Kidney (tissue), 22 donors: Measurements from ENCODE around the gene TMEM150B. TPM values are rescaled to one million over a fixed set of nuclear protein-coding genes. Genes with fewer than 3 reads are reported as not detected.

Experiments used
- DNase-seq, 5 donors: peaks; one replicate each; pipeline ENCODE4 v3.0.0-alpha.2; 2013 to 2020
- FAIRE-seq: peaks from 2 replicates; lab custom pipeline; 2012; peaks lifted over from hg19 to GRCh38; lab: Jason Lieb, UNC
- H3K27ac ChIP-seq, 2 donors: one replicate each; pipeline ENCODE4 v1.7.0; 2013; ENCODE audit warnings: low read depth in 2 of 2, low read length in 2 of 2, inconsistent platforms in 1 of 2
- H3K27me3 ChIP-seq: one replicate; pipeline ENCODE4 v1.7.1; 2013; ENCODE audit warnings: low read length, inconsistent platforms; ENCODE audit not compliant: control insufficient read depth, insufficient read depth
- H3K36me3 ChIP-seq, 3 donors: one replicate each; pipeline versions ENCODE4 v1.7.0 to v1.7.1; 2013; ENCODE audit warnings: low read length in 3 of 3, control low read depth in 1 of 3, inconsistent platforms in 1 of 3; ENCODE audit not compliant: insufficient read depth in 3 of 3, control insufficient read depth in 2 of 3
- H3K4me1 ChIP-seq, 3 donors: one replicate each; pipeline versions ENCODE4 v1.7.0 to v1.7.1; 2013; ENCODE audit warnings: low read length in 3 of 3, inconsistent platforms in 1 of 3, low read depth in 1 of 3; ENCODE audit not compliant: control insufficient read depth in 2 of 3, insufficient read depth in 2 of 3
- H3K4me3 ChIP-seq, 3 donors: one replicate each; pipeline versions ENCODE4 v1.7.0 to v1.8.1; 2013; ENCODE audit warnings: low read length in 3 of 3, control low read depth in 1 of 3, inconsistent platforms in 1 of 3
- H3K9ac ChIP-seq, 3 donors: one replicate each; pipeline versions ENCODE4 v1.7.0 to v1.7.1; 2013; ENCODE audit warnings: low read length in 3 of 3, control low read depth in 1 of 3, inconsistent platforms in 1 of 3
- H3K9me3 ChIP-seq, 3 donors: one replicate each; pipeline versions ENCODE4 v1.7.0 to v1.7.1; 2013; ENCODE audit warnings: low read length in 3 of 3, control low read depth in 1 of 3, inconsistent platforms in 1 of 3; ENCODE audit not compliant: control insufficient read depth in 2 of 3, insufficient read depth in 1 of 3
- CTCF ChIP-seq: IDR thresholded peaks from 3 replicates; pipeline ENCODE4 v1.5.1; 2012; ENCODE audit warnings: mild to moderate bottlenecking, moderate library complexity, borderline replicate concordance; ENCODE audit not compliant: insufficient read depth; ENCODE audit errors: extremely low read depth
- intact Hi-C: fragments of 100-400 bp; cut with DNase I; formaldehyde crosslinking; loops from one replicate; pipeline ENCODE4 v1.11.1; 2022
- long read RNA-seq, 10 donors: library from polyadenylated mRNA in 1 of 10; unstranded in 1 of 10; transcript quantifications; one replicate each; pipeline ENCODE4 v2.0.0 and lab custom pipeline, GENCODE V29; 2021 to 2026
- polyA plus RNA-seq: library from polyadenylated mRNA; stranded (reverse); fragments of 350-450 nt; fragmentation: Illumina TruSeq; extraction: RNeasy Lipid Tissue Mini Kit (QIAGEN cat#74804); gene quantifications from one replicate; pipeline ENCODE4 v1.2.3, GENCODE V29; 2014; ENCODE audit warnings: low read depth, low replicate concordance; ENCODE audit not compliant: insufficient read depth
- total RNA-seq: library from RNA; stranded (reverse); fragmentation: NEBNext Ultra II Directional; extraction: Animal tissue kit (Norgen Biotek cat#: 25700); gene quantifications from one replicate; pipeline ENCODE4 v1.2.1, GENCODE V29; 2021
- donor health status: control.
- donor health status: control.
- donor health status: control.
- donor health status: control.
- donor health status: control.
- donor health status: DM: yes; HTN: yes; CAD: no.
- donor health status: Normal renal cell carcinoma (clear cell type).

The TMEM150B gene
- total RNA-seq, result 3.6 TPM
- polyA plus RNA-seq, result 5.4 TPM
- long read RNA-seq, donor 1, result 0 reads
- long read RNA-seq, donor 2, result 0 reads
- long read RNA-seq, donor 3, result 0 reads
- long read RNA-seq, donor 4, result 0 reads
- long read RNA-seq, donor 5, result 0 reads
- long read RNA-seq, donor 6, result 0 reads
- long read RNA-seq, donor 7, result 0 reads
- long read RNA-seq, donor 8, result 0 reads
- long read RNA-seq, donor 9, result 0 reads
- long read RNA-seq, donor 10, partial matches to known transcripts, result 12 of 12 reads
- long read RNA-seq, donor 10, other reads (novel, unspliced or antisense), result 0 of 12 reads

- Histone ChIP-seq H3K36me3 (no peaks in the 10 kb centered on the region), H3K9ac (no peak within 1 kb of the TSS), H3K27me3 (no peaks in the 10 kb centered on the region), H3K9me3 (no peaks in the 10 kb centered on the region), H3K4me1 (no peaks in the 10 kb centered on the region), H3K27ac (no peak within 1 kb of the TSS), H3K4me3 (no peak within 1 kb of the TSS)
- TF ChIP-seq CTCF, result no peak
- FAIRE-seq (no peak), DNase-seq (no peak)
- intact Hi-C loops, result no loop called here
Measured at GRCh38 chr19:55325172-55325571, at the start of gene TMEM150B. TSS of gene TMEM150B (minus strand) at chr19:55325341. CDS start at chr19:55321036, 4,305 bp downstream.

GRCh38 chr19:55373993-55374757 lies 49.0 kb upstream of the TMEM150B start:
- intact Hi-C loops, result no loop called here
- Histone ChIP-seq H3K27me3 (peaks cover 9% of the 10 kb centered on the region), H3K36me3 (no peaks in the 10 kb centered on the region), H3K9ac (no peak overlapping the region), H3K27ac (peak overlapping the region in 1 of 2 donors; percentile 28), H3K4me1 (no peaks in the 10 kb centered on the region), H3K9me3 (no peaks in the 10 kb centered on the region), H3K4me3 (no peak overlapping the region)
- peak in 2 of 5 donors; percentile 46 to 79 for DNase-seq
- TF ChIP-seq CTCF, result no peak
- no peak for FAIRE-seq

GRCh38 chr19:55373306-55373992 lies 48.3 kb upstream of the TMEM150B start:
- Histone ChIP-seq H3K27ac (no peak overlapping the region), H3K27me3 (peaks cover 9% of the 10 kb centered on the region), H3K9ac (no peak overlapping the region), H3K9me3 (no peaks in the 10 kb centered on the region), H3K4me1 (peaks cover 0 to 2% (median 0%) of the 10 kb centered on the region in 3 donors), H3K4me3 (no peak overlapping the region), H3K36me3 (no peaks in the 10 kb centered on the region)
- TF ChIP-seq CTCF, result no peak
- intact Hi-C loops, result no loop called here
- DNase-seq (peak in 1 of 5 donors; percentile 73), FAIRE-seq (no peak)
